Panc1 (cell line): Measurements from ENCODE around the gene NEK8. TPM values are rescaled to one million over a fixed set of nuclear protein-coding genes. Genes with fewer than 3 reads are reported as not detected.

Experiments used
- ATAC-seq: fragments of 200-7000 bp; cut with Tn5 transposase; 2 replicates; pipeline ENCODE4 v1.9.1; 2020; ENCODE audit warnings: mild to moderate bottlenecking, moderate library complexity
- BruUV-seq: library from RNA; stranded (reverse); fragments of 400-500 nt; replicated peaks from 2 replicates; lab custom pipeline; 2021; lab: Mats Ljungman, UMichigan
- CTCF ChIA-PET: fragments of 300-600 bp; sonication (Branson Sonifier 250); formaldehyde crosslinking; loops from one replicate; lab custom pipeline; 2022; ENCODE audit warnings: antibody characterized with exemption; lab: Charles Lee
- POLR2A ChIA-PET: fragments of 300-600 bp; sonication (Branson Sonifier 250); formaldehyde crosslinking; loops from one replicate; lab custom pipeline; 2022; ENCODE audit warnings: antibody characterized with exemption; lab: Charles Lee
- DNase-seq: peaks from one replicate; pipeline ENCODE4 v3.0.0-alpha.2; 2010; ENCODE audit warnings: low read depth, low spot score
- H3K27ac ChIP-seq: 2 replicates; pipeline ENCODE4 v1.5.1; 2011; ENCODE audit warnings: mild to moderate bottlenecking, low read length, inconsistent platforms
- H3K27me3 ChIP-seq: fragments of 200-500 bp; sonication (Bioruptor generic); 2 replicates; pipeline ENCODE4 v1.6.0; 2014; ENCODE audit warnings: low read length, inconsistent platforms; ENCODE audit not compliant: control insufficient read depth, insufficient read depth
- H3K36me3 ChIP-seq: fragments of 200-500 bp; sonication (Bioruptor generic); 2 replicates; pipeline ENCODE4 v1.5.1; 2014; ENCODE audit warnings: inconsistent platforms, mild to moderate bottlenecking, low read length, moderate library complexity; ENCODE audit not compliant: control insufficient read depth, insufficient read depth
- H3K4me1 ChIP-seq: 2 replicates; pipeline ENCODE4 v1.5.1; 2011; ENCODE audit warnings: inconsistent platforms, mild to moderate bottlenecking, low read length, moderate library complexity; ENCODE audit not compliant: control insufficient read depth, insufficient read depth
- H3K4me3 ChIP-seq, 2 experiments: 2 replicates each; pipeline ENCODE4 v1.5.1; 2011 to 2012; ENCODE audit warnings: low read depth in 2 of 2, low read length in 2 of 2, mild to moderate bottlenecking in 2 of 2, inconsistent platforms in 1 of 2, moderate library complexity in 1 of 2
- H3K9me3 ChIP-seq: fragments of 200-500 bp; sonication (Bioruptor generic); 2 replicates; pipeline ENCODE4 v1.5.1; 2014; ENCODE audit warnings: low read depth, mild to moderate bottlenecking, inconsistent platforms, low read length, moderate library complexity; ENCODE audit not compliant: control insufficient read depth, insufficient read depth
- POLR2AphosphoS5 ChIP-seq: IDR thresholded peaks from 2 replicates; pipeline ENCODE4 v1.6.1; 2012; ENCODE audit warnings: mild to moderate bottlenecking, low read depth, low read length, moderate library complexity
- SIN3A ChIP-seq: IDR thresholded peaks from 2 replicates; pipeline ENCODE4 v1.6.1; 2012; ENCODE audit warnings: low read depth, mild to moderate bottlenecking, low read length, moderate library complexity, borderline replicate concordance; ENCODE audit not compliant: insufficient read depth
- TCF7L2 ChIP-seq: IDR thresholded peaks from 2 replicates; pipeline ENCODE4 v1.6.1; 2011; ENCODE audit warnings: mild to moderate bottlenecking, low read depth, low read length, inconsistent platforms
- in situ Hi-C: cut with HindIII; loops from 2 replicates; pipeline ENCODE4 v1.10.0; 2016; ENCODE audit warnings: low sequenced_read_pairs, low pct_unique_long_range_greater_than_20kb
- intact Hi-C: fragments of 100-400 bp; cut with micrococcal nuclease; formaldehyde crosslinking; loops from one replicate; pipeline ENCODE4 v1.10.0; 2022; ENCODE audit not compliant: unreplicated experiment
- total RNA-seq: library from RNA; stranded (reverse); gene quantifications from one replicate; pipeline ENCODE4 v1.2.1, GENCODE V29; 2021; ENCODE audit not compliant: unreplicated experiment
- TF ChIP-seq, protein P1 (sequence below): fragments of 450-650 bp; IDR thresholded peaks from 2 replicates; pipeline ENCODE4 v1.5.1; 2017; ENCODE audit warnings: mild to moderate bottlenecking
- TF ChIP-seq, protein P2 (sequence below), 2 experiments: IDR thresholded peaks; 2 replicates each; pipeline ENCODE4 v1.6.1; 2011 to 2012; ENCODE audit warnings: low read depth in 2 of 2, control low read depth in 1 of 2, low read length in 1 of 2, mild to moderate bottlenecking in 1 of 2, moderate library complexity in 1 of 2; ENCODE audit not compliant: insufficient read depth in 1 of 2

NEK8 gene
- total RNA-seq, 1 experiment from 2014 or later, result 11.9 TPM

DNA sequence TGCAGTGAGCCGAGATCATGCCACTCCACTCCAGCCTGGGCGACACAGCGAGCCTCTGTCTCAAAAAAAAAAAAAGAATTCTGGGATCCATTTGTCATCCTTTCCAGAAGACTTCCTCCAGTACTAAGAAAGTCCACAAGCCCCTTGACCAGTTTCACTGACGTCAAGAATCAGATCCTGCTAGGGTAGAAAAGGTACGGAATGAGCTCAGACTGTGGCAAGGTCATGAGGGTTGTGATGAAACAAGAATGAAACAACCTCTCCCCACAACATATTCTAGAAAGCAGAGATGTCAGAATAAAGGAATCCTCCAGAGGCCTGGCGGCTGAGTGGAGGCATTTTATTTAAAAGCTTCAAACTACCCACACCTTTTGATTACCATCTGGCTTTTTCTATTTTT is 45.1 kb downstream of the NEK8 start:
- ATAC-seq (no peak), DNase-seq (no peak)
- in situ Hi-C loops, result no loop called here
- Histone ChIP-seq H3K4me1 (no peaks in the 10 kb centered on the region), H3K27me3 (no peaks in the 10 kb centered on the region), H3K4me3 (no peak overlapping the region), H3K36me3 (no peaks in the 10 kb centered on the region), H3K9me3 (no peaks in the 10 kb centered on the region), H3K27ac (no peak overlapping the region)
- no TSS peak for BruUV-seq
- intact Hi-C loops, result no loop called here
- ChIA-PET POLR2A (no interaction called here), CTCF (interaction anchor here (0.7 to 2.3 kb wide), 5 partner anchors 10 to 357 kb away, joined by 3 to 12 read pairs (median 4); no protein-coding TSS in a partner anchor)
- TF ChIP-seq SIN3A (no peak), POLR2AphosphoS5 (no peak), TCF7L2 (no peak)
- TF ChIP-seq, protein P1, sequence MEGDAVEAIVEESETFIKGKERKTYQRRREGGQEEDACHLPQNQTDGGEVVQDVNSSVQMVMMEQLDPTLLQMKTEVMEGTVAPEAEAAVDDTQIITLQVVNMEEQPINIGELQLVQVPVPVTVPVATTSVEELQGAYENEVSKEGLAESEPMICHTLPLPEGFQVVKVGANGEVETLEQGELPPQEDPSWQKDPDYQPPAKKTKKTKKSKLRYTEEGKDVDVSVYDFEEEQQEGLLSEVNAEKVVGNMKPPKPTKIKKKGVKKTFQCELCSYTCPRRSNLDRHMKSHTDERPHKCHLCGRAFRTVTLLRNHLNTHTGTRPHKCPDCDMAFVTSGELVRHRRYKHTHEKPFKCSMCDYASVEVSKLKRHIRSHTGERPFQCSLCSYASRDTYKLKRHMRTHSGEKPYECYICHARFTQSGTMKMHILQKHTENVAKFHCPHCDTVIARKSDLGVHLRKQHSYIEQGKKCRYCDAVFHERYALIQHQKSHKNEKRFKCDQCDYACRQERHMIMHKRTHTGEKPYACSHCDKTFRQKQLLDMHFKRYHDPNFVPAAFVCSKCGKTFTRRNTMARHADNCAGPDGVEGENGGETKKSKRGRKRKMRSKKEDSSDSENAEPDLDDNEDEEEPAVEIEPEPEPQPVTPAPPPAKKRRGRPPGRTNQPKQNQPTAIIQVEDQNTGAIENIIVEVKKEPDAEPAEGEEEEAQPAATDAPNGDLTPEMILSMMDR, result no peak
- TF ChIP-seq, protein P2, sequence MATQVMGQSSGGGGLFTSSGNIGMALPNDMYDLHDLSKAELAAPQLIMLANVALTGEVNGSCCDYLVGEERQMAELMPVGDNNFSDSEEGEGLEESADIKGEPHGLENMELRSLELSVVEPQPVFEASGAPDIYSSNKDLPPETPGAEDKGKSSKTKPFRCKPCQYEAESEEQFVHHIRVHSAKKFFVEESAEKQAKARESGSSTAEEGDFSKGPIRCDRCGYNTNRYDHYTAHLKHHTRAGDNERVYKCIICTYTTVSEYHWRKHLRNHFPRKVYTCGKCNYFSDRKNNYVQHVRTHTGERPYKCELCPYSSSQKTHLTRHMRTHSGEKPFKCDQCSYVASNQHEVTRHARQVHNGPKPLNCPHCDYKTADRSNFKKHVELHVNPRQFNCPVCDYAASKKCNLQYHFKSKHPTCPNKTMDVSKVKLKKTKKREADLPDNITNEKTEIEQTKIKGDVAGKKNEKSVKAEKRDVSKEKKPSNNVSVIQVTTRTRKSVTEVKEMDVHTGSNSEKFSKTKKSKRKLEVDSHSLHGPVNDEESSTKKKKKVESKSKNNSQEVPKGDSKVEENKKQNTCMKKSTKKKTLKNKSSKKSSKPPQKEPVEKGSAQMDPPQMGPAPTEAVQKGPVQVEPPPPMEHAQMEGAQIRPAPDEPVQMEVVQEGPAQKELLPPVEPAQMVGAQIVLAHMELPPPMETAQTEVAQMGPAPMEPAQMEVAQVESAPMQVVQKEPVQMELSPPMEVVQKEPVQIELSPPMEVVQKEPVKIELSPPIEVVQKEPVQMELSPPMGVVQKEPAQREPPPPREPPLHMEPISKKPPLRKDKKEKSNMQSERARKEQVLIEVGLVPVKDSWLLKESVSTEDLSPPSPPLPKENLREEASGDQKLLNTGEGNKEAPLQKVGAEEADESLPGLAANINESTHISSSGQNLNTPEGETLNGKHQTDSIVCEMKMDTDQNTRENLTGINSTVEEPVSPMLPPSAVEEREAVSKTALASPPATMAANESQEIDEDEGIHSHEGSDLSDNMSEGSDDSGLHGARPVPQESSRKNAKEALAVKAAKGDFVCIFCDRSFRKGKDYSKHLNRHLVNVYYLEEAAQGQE (IDR thresholded peaks at IDR 0.05; ENCODE audit: insufficient read depth in 1 of 2, low read depth in 2 of 2, low read length in 1 of 2), result no peak

DNA sequence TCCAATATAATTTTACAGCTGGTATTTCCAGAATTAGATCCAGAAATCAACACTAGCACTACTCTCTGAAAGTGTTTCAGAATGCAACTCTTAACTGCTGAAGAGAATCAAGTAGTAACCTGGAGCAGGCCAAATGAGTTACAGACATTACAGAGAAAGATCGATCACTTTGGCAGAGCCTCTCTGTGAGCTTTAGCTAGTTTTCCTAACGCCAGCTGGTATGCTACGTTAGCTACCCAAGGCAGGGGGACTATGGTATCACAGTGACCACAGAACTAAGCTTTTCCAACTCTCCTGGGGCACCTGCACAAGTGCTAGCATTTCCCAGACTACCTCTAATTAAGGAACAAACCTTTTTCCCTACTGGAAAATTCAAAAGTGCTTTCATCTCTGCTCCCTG is 45.6 kb downstream of the NEK8 start:
- ChIA-PET POLR2A (no interaction called here), CTCF (interaction anchor here (0.7 to 2.3 kb wide), 4 partner anchors 11 to 357 kb away, joined by 3 to 6 read pairs (median 4); no protein-coding TSS in a partner anchor)
- TF ChIP-seq TCF7L2 (no peak), SIN3A (no peak), POLR2AphosphoS5 (no peak)
- TF ChIP-seq, protein P2 (IDR thresholded peaks at IDR 0.05; ENCODE audit: insufficient read depth in 1 of 2, low read depth in 2 of 2, low read length in 1 of 2), result no peak
- TF ChIP-seq, protein P1, result no peak
- Histone ChIP-seq H3K4me3 (no peak overlapping the region), H3K36me3 (no peaks in the 10 kb centered on the region), H3K4me1 (no peaks in the 10 kb centered on the region), H3K27me3 (no peaks in the 10 kb centered on the region), H3K9me3 (no peaks in the 10 kb centered on the region), H3K27ac (no peak overlapping the region)
- ATAC-seq (no peak), DNase-seq (no peak)
- no TSS peak for BruUV-seq
- intact Hi-C loops, result no loop called here
- in situ Hi-C loops, result no loop called here
